Muscle layer of duodenum (tissue), 2 donors: ENCODE results near the gene GON7.
"Not testable (repeated sequence)": the region's sequence is repeated elsewhere in the genome, so short reads cannot be mapped to it uniquely, and the experiment has no call there.

Source experiments
- H3K27ac ChIP-seq: one replicate; pipeline ENCODE4 v1.7.0; 2013; ENCODE audit warnings: mild to moderate bottlenecking, low read length
- H3K27me3 ChIP-seq: one replicate; pipeline ENCODE4 v1.7.0; 2013; ENCODE audit warnings: low read depth, mild to moderate bottlenecking, control low read depth, low read length
- H3K36me3 ChIP-seq, 2 donors: one replicate each; pipeline ENCODE4 v1.7.0; 2013; ENCODE audit warnings: low read length in 2 of 2, control low read depth in 1 of 2, mild to moderate bottlenecking in 1 of 2; ENCODE audit not compliant: insufficient read depth in 2 of 2, control insufficient read depth in 1 of 2
- H3K4me1 ChIP-seq, 2 donors: one replicate each; pipeline ENCODE4 v1.7.0; 2013; ENCODE audit warnings: low read length in 2 of 2, mild to moderate bottlenecking in 2 of 2, control low read depth in 1 of 2, moderate library complexity in 1 of 2; ENCODE audit not compliant: insufficient read depth in 2 of 2, control insufficient read depth in 1 of 2
- H3K4me3 ChIP-seq, 2 donors: one replicate each; pipeline ENCODE4 v1.7.0; 2013; ENCODE audit warnings: low read length in 2 of 2, low read depth in 1 of 2, mild to moderate bottlenecking in 1 of 2
- H3K9me3 ChIP-seq, 2 donors: one replicate each; pipeline ENCODE4 v1.7.0; 2013; ENCODE audit warnings: low read length in 2 of 2, control low read depth in 1 of 2, mild to moderate bottlenecking in 1 of 2; ENCODE audit not compliant: control insufficient read depth in 1 of 2
- donor health status: healthy.

The GON7 gene

DNA sequence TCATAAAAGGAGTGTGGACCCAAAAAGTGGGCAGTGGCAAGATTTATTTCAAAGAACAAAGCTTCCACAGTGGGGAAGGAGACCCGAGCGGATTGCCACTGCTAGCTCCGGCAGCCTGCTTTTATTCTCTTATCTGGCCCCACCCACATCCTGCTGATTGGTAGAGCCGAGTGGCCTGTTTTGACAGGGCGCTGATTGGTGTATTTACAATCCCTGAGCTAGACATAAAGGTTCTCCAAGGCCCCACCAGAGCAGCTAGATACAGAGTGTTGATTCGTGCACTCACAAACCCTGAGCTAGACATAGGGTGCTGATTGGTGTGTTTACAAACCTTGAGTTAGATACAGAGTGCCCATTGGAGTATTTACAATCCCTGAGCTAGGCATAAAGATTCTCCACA, 37.2 kb downstream of the GON7 start:
- not testable (repeated sequence) for H3K36me3 ChIP-seq, H3K27me3 ChIP-seq, H3K4me1 ChIP-seq, H3K9me3 ChIP-seq, H3K27ac ChIP-seq, H3K4me3 ChIP-seq

- H3K9me3 ChIP-seq, result not testable (repeated sequence)
Measured at GRCh38 chr14:93168610-93169009, 38.3 kb downstream of the GON7 start.

GRCh38 chr14:93165271-93166265, 41.3 kb downstream of the GON7 start:
- not testable (repeated sequence) for H3K9me3 ChIP-seq, H3K36me3 ChIP-seq, H3K27me3 ChIP-seq, H3K4me1 ChIP-seq, H3K27ac ChIP-seq, H3K4me3 ChIP-seq

More at GRCh38 chr14:93168610-93169009, 38.3 kb downstream of the GON7 start:
- H3K27ac ChIP-seq, H3K27me3 ChIP-seq, H3K4me1 ChIP-seq, H3K36me3 ChIP-seq, H3K4me3 ChIP-seq: not testable (repeated sequence)

DNA sequence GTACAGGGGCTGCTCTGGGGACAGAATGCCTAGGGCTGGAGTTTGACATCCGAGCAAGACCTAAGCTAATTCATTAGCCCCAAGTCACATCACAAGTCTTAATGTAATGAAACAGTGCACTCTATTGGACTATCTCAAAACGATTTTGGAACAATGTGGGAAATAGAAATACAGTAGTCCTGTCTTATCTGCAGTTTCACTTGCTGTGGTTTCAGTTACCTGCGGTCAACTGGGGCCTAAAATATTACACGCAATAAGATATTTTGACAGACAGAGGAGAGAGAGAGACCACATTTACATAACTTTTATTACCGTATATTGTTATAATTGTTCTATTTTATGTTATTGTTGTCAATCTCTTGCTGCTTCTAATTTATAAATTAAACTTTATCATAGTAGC, 43.3 kb downstream of the GON7 start:
- no peaks in the 10 kb centered on the region for H3K4me1 ChIP-seq

DNA sequence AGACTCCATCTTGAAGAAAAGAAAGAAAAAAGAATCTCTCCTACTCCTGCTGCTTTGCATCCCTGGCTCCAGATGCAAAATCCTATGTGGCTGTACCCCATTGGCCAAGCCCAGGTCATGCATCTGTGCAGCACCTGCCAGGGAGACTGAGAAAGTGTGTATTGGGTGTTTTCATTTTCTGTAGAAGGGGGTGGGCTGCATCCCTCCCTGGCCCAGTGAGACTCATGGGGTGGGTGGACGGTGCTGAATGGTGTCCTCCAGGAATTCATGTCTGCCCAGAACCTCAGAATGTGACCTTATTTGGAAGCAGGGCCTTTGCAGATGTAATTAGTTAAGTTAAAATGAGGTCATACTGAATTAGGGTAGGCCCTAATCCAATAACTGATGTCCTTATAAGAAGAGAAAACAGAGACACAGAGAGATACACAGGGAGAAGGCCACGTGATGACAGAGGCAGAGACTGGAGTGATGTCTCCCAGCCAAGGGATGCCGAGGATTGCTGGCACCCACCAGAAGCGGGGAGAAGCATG, 45.4 kb downstream of the GON7 start:
- no peaks in the 10 kb centered on the region for H3K36me3 ChIP-seq
- no peak overlapping the region for H3K4me3 ChIP-seq
- H3K4me1 ChIP-seq, result no peaks in the 10 kb centered on the region
- H3K9me3 ChIP-seq, result no peaks in the 10 kb centered on the region
- H3K27me3 ChIP-seq, result no peaks in the 10 kb centered on the region
- no peak overlapping the region for H3K27ac ChIP-seq

More for the DNA sequence above, 43.3 kb downstream of the GON7 start:
- no peaks in the 10 kb centered on the region for H3K36me3 ChIP-seq
- no peak overlapping the region for H3K27ac ChIP-seq
- H3K9me3 ChIP-seq, result no peaks in the 10 kb centered on the region
- no peak overlapping the region for H3K4me3 ChIP-seq
- no peaks in the 10 kb centered on the region for H3K27me3 ChIP-seq

DNA sequence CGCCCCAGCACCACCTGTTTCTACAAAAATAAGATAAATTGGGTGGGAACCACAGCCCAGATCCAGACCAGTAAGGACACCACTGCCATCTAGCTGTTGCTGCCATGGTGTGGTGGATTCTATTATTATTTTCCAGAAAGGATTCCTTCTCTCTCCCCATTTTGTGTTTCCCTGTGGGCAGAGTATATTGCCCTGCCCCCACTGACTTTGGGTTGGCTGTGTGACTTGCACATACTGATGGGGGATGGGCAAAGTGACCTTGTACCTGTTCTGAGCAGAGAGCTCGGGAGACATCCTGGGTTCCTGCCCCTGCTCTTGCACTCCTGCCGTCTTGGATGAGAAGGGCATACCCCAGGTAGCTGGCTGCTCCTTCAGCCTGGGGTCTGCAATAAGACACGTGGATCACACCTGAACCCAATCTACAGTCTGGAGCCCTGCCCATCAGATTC, 46.5 kb downstream of the GON7 start:
- Histone ChIP-seq H3K4me3 (no peak overlapping the region), H3K36me3 (no peaks in the 10 kb centered on the region), H3K9me3 (no peaks in the 10 kb centered on the region), H3K27ac (no peak overlapping the region), H3K27me3 (no peaks in the 10 kb centered on the region), H3K4me1 (no peaks in the 10 kb centered on the region)

- H3K27me3 ChIP-seq, H3K9me3 ChIP-seq, H3K36me3 ChIP-seq, H3K4me3 ChIP-seq, H3K4me1 ChIP-seq, H3K27ac ChIP-seq: not testable (repeated sequence)
Measured at GRCh38 chr14:93159625-93160352, 47.1 kb downstream of the GON7 start.

DNA sequence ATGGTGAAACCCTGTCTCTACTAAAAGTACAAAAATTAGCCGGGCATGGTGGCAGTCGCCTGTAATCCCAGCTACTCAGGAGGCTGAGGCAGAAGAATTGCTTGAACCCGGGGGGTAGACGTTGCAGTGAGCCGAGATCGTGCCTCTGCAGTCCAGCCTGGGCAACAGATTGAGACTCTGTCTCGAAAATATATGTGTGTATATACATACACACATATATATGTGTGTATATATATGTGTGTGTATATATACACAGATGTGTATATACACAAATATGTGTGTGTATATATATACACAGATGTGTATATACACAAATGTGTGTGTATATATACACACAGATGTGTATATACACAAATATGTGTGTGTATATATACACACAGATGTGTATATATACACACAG, 48.5 kb downstream of the GON7 start:
- H3K27ac ChIP-seq, H3K27me3 ChIP-seq, H3K4me1 ChIP-seq, H3K9me3 ChIP-seq, H3K4me3 ChIP-seq, H3K36me3 ChIP-seq: not testable (repeated sequence)

GRCh38 chr14:93156693-93157369, 50.0 kb downstream of the GON7 start:
- Histone ChIP-seq H3K4me3 (no peak overlapping the region), H3K27me3 (no peaks in the 10 kb centered on the region), H3K27ac (no peak overlapping the region), H3K9me3 (no peaks in the 10 kb centered on the region), H3K36me3 (no peaks in the 10 kb centered on the region), H3K4me1 (no peaks in the 10 kb centered on the region)

DNA sequence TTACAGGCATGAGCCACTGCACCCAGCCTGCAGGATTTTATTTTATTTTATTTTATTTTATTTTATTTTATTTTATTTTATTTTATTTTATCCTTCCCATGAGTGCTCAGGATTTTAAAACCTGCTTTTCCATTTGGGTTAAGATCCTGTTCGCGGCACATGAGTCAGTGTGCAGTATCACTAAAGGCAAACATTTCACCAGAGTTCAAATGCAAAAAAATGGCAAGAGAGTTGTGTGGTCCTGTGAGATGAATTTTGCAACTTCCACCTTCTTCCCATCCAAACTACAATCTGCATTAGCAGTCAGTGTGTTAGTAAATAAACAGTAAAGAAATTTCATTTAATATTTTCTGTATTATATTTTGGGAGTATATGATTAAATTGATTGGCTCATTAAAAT, 51.2 kb downstream of the GON7 start:
- Histone ChIP-seq H3K27ac (no peak overlapping the region), H3K9me3 (no peaks in the 10 kb centered on the region), H3K4me1 (no peaks in the 10 kb centered on the region)

GRCh38 chr14:93153121-93153520, 53.7 kb downstream of the GON7 start:
- H3K27me3 ChIP-seq, result no peaks in the 10 kb centered on the region
- no peaks in the 10 kb centered on the region for H3K4me1 ChIP-seq
- no peak overlapping the region for H3K27ac ChIP-seq
- H3K36me3 ChIP-seq, result no peaks in the 10 kb centered on the region
- no peak overlapping the region for H3K4me3 ChIP-seq
- H3K9me3 ChIP-seq, result no peaks in the 10 kb centered on the region

More for the DNA sequence above, 51.2 kb downstream of the GON7 start:
- H3K27me3 ChIP-seq, result no peaks in the 10 kb centered on the region
- no peak overlapping the region for H3K4me3 ChIP-seq
- no peaks in the 10 kb centered on the region for H3K36me3 ChIP-seq
